ENCODE data around the gene ARL8A.
A peak's percentile ranks its signal among the peaks of the same experiment; 100 is the strongest.
"Not testable (repeated sequence)": the region's sequence is repeated elsewhere in the genome, so short reads cannot be mapped to it uniquely, and the experiment has no call there.

Gene ARL8A

DNA sequence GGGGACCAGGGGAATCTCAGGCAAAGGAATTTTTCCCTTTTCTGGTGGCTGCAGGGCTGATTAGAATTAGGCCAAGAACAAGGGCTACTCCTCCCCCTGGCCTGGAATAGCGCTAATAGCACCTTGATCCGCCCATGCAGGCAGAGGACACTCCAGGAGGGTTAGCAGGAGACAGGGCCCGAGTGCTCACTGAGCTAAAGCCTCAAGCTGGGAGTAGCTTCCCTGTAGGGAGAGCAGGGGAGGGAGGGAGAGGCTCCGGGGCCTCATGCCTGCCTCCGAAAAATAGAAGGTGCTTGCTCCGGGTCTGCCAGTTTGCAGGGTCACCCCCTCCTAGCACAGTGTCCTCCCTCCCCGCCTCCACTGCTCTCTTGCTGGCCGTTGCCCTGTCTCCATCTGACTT lies 12.1 kb upstream of the ARL8A start:
- no peak for DNase-seq

DNA sequence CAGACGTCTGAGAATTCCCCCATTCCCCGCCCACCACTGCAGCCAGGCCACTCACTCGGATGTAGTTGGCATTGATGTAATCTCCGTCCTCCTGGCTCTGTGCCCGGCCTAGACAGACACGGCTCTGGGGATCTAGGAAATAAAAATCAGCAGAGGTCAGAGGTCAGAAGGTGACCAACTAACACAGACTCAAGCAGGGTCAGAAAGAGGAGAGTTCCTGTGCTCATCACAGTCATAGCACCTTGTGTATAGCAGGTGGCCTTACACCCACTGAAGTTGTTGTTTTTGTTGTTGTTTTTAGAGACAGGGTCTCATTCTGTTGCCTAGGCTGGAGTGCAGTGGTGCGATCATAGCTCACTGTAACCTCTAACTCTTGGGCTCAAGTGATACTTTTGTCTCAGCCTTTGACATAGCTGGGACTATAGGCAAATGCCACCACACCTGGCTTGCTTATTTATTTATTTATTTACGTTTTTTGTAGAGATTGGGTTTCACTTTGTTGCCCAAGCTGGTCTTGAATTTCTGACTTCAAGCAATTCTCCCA lies 11.0 kb upstream of the ARL8A start:
- no peak for DNase-seq

DNA sequence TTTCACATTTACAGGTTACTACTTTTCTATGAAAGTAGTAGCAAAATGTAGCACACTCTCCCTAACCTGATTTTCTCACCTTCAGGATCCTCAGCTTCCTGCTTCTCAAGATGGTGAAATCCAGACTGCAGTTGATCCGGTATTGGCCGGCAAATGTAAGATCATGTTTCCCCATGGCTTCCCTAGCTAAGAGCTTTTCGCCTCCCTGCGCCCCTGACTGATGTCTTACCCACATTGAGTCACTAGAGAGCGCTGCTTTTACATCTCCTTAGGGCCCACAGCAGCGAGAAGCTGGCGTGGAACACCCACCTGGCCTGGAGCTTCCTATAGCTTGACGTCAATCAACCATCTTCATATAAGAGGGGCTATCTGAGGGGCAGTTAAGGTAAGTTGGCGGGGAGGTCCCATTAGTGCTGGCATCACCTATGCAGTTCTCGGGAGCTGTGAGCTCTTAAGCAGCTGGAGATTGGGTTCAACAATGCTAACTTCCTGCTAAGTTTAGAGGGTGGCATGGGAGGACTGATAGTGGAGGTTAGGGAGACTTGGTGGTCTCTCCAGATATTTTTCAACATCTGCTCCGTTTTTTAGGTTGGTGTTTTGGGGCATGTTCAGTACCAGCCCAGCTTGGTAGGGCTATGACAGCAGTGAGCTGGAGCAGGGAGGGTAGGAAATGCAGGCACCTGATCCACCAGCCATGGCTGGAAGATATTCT lies 10.4 kb upstream of the ARL8A start:
- DNase-seq: no peak

DNA sequence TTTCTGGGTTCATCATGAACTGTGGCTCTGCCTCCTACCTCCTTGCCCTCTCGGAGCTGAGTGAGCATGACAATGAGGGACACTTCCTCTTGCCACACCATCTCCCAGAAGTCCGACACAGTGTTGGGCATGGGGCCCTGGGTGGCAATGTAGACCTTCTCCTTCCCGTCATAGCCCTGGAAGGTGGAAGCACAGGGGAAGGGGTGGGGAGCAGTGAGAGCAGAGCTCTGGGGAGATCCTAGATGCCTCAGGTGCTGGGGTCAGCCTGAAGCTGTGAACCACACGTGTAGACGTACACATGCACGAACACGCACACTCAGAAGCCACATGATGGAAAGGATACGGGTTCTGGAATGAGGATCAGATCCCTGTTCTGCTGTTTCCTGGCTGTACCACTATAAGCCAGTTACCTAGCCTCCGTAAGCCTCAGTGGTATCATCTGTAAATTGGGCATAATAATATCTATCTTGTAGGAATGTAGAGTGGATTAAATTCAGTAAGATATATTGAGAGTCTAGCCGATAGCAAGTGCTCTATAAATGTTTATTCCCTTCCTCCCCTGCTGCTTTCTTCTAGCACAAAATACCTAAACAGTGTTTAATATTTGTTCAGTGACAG lies 9.7 kb upstream of the ARL8A start:
- DNase-seq: no peak

DNA sequence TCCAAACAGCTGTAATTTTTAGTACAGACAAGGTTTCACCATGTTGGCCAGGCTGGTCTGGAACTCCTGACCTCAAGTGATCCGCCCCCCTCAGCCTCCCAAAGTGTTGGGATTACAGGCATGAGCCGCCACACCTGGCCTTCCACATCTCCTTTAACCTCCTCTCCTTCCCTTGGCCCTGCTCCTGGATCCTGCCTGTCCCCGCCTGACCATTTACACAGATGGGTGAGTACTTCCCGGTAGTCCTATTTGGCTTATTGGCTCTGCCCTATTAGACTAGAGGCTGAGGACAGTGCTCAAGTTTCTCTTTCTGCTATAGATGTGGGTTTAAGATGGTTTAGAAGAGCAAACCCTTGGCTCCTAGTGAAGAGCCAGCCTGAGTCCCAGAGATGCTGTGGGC lies 8.7 kb upstream of the ARL8A start:
- DNase-seq: no peak

DNA sequence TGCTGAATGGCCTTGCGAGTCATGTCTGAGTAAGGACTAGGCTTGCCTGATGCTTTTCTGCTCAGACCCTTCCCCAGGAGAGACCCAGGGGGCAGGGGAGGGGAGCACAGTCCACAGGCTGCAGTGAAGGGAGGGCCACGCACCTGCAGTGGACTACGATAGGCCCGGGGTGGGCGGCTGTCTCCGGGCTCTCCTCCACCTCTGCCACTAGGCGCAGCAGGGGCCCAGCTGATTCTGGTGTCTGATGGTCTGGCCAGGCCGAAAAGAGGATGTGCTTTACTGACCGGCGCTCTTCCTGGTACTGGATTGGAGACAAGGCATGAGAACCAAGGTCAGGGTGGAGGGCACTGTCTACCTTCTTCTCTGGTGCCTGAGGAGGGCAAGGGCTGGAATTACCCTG lies 7.9 kb upstream of the ARL8A start:
- no peak for DNase-seq

DNA sequence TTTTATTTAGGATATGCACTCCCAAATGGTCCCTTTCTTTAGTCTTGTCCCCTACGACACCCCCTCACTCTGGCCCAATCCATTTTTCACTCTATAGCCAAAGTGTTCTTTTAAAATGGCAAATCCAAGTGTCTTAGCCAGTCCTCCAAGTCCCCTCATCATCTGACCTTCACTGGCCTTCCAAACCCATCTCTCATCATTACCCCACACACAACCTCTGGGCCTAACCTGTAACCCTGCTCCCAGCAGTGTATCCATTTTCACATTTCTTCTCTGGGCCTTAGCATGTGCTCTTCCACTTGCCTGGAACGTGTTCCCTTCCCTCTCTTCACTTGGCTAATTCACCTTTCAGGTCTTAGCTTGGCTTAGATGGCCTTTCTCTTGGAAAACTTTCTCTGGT lies 6.5 kb upstream of the ARL8A start:
- DNase-seq: no peak

DNA sequence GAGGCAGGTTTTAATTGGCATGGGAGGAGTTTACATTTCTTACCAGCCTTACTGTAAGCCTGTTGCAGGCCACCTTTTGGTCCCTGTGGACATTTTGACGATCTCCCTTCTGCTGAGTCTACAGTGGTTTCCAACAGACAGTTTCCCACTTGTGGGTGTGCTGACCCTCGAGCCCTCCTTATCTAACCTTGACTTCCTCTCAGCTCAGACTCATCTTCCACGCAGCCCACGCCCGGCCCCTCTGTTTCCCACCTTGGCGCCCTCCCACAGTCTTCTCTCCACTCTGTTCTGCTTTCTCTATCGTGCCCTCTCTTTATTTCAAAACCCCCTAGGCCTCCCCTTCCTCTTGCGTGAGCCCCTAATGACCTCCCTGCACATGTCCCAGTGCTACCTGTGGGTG lies 6.1 kb upstream of the ARL8A start:
- no peak for DNase-seq

DNA sequence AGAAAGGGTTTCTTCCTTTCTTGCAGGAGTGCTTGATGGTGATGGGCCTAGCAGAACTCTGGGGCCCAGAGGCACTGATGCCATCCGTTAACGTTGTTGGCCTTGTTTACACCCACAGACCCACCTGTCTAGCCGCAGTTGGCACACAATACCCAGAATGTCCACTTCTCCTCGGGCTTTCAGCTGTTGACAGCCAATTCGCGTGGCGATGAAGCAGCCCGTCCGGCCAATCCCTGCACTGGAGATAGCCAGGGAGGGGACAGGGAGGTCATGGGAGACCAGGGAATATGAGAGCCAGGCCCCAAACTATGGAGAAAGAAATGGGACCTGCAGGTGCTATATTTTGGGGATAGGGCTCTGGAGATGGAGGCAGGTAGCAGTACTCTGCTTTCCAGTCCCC lies 5.7 kb upstream of the ARL8A start:
- no peak for DNase-seq

DNA sequence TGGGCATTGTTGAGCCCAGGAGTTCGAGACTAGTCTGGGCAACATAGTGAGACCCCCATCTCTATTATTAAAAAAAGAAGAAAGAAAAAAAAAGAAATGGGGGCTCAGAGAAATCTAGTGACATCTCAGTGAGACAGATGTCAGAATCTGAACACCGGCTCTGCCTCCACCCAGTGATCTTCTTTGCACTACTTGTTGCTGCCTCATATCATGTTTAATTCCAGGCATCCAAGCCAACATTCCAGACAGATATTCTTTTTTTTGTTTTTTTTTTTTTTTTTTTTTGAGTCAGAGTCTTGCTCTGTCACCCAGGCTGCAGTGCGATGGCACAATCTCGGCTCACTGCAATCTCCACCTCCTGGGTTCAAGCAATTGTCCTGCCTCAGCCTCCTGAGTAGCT lies 5.0 kb upstream of the ARL8A start:
- no peak for DNase-seq

DNA sequence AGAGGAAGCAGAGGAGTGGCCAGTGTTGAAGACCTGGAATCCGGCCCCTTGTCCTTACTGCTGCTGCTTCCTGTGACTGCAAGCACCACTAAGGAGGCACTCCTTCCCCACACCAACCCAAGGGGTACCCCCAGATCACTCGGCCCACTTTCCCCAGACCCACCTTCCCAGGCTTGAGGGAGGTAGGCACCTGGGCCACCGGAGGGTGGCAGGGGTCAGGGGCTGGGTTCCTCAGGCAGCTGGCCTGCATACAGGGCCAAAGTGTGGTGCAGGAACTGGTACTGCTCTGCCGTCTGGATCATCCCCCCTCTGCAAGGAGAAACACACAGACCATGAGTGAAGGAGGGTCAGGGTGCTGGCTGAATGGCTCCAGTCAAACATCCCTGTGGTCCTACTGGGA lies 3.9 kb upstream of the ARL8A start:
- no peak for DNase-seq

DNA sequence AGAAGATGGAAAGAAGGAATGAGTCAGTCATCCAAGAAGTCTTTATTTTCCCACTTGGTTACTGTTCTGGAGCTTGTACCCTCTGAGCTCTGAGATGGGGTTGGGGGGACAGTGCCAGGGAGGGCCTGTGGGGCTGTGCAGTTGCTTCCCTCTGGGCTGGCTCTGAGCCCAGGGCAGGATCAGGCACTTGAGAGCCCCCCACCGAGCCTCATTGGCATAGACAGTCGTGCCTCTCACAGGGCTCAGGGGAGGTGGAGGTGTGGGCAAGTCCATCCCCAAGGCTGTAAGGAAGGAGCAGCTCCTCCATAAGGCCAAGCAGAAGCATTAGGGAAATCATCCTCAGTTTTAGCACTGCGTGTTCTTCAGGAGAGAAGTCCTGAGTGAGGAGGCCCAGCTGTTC lies 2.5 kb upstream of the ARL8A start:
- no peak for DNase-seq

DNA sequence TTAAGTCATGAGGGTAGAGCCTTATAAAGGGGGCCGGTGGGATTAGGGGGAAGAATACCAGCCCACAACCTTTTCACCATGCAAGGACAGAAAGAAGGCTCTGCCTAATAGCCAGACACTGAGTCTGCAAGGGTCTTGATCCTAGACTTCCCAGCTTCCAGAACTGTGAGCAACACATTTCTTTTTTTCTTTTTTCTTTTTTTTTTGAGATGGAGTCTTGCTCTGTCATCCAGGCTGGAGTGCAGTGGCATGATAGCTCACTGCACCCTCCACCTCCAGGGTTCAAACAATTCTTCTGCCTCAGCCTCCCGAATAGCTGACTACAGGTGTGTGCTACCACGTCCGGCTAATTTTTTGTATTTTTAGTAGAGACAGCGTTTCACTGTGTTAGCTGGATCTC lies 1.7 kb upstream of the ARL8A start:
- DNase-seq: no peak

DNA sequence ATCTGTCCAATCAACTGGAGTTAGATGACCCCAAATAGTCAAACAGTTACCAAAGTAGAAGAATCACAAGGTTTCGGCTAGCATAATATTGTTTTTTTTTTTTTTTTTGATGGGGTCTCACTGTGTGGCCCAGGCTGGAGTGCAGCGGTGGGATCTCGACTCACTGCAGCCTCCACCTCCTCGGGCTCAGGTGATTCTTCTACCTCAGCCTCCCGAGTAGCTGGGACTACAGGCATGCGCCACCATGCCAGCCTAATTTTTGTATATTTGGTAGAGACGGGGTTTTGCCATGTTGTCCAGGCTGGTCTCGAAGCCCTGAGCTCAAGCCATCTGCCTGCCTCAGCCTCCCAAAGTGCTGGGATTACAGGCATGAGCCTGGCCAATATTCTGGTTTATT lies 1.2 kb upstream of the ARL8A start:
- not testable (repeated sequence) for DNase-seq

DNA sequence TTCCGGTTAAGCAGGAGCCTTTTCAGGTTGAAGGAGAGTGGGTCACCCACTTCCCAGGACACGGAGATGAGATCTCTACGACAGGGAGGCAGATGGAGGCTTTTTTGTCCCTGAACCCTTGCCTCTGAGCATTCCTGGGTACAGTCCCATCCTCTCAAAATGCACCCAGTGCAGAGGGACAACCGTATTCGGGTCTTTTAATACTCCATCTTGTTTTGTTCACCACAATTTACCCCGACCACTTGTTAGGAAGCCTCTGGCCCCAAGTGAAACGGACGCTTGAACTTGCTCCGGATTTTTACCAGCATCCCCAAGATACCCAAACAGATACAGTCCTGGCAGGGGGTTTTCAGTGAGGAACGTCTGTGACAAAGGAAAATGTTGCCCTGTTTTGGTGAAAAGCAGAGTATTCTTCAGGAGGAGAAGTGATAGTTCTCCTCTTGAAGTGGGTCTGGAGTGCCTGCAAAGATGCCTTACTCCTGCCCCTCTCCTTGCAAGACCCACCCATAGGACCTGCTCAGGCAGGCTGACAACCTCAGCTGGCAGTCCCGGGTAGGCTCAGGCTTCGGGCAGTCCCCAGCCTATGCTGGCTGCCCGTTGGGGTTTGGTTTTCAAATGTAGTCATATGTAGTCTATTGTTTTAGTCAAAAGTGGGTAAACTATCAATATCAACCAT lies 669 bp upstream of the ARL8A start:
- DNase-seq: no peak

DNA sequence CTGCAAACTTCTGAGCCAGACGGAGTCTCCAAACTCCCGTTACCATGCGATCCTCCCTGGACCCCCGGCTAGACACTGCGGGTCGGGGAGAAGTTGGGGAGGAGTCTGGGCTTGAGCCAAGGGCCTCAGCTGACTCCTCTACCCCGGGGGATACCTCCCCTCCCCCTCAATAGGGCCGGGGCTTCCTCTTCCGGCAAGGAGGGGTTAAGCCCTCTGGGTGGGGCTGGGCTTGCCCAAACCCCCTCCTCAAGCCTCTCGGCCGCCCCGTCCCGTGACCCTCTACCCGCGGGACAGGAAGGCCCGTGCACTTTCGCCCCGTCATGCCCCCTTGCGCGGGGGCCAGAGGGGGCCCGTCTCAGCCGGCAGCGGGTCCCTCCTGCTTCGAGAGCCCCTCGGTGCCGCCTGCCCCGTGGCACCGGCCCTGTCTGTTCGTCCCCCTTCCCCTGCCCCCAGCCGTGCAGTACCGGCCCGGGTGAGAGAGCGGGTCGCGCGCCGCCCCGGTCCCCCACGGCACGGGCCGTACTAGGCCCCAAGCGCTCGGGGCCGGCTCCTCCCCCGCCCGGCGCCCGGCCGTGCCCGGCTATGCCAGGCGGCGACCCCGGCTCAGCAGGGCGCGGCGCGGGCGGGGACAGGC lies 652 bp downstream of the ARL8A start:
- DNase-seq: no peak

DNA sequence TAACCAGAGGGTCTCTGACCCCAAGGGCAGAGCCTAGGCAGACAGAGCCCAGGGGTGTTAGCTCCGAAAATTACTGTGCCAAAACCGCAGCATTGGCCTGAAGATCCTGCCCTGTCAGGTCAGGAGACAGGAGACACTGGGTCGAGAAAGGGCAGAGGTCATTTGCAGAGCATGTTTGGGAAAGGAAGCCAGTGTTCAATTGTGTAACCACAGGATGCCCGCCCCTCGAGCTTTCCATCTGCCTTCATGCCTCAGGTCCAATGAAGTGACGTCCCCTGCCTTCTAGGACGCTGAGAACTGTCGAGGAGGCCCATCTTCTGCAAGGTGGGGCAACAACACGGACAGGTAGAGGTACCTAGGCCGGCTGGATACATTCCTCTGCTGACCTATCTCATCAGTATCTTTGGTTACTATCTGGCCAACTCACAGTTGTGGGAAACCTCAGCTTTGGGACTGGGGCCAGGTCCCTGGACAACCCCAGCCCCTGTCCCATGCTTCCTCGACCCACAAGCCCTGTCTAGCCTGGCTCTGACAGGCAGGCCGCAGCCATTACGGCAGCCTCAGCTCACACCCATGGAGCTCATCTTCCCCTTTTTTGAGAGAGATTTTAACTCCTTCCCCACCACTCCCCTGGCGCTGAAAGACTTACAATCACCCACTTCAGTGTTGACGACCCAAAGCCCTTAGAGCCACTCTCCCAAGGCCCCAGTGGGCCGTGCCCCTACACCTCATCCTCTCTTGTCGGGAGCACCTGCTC lies 1.3 kb downstream of the ARL8A start:
- no peak for DNase-seq

DNA sequence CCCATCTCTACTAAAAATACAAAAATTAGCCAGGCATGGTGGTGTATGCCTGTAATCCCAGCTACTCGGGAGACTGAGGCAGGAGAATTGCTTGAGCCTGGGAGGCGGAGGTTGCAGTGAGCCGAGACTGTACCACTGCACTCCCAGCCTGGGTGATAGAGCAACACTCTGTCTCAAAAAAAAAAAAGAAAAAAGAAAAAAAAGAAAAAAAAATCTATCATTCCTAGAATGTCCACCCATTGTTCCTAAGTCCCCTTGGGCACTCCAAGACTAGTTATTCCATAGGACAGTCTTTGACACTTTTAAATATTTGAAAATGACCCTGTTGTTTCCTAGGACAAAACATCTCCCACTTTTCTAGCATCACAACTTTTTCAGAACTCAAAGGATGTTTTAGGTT lies 3.1 kb downstream of the ARL8A start:
- DNase-seq: not testable (repeated sequence)

DNA sequence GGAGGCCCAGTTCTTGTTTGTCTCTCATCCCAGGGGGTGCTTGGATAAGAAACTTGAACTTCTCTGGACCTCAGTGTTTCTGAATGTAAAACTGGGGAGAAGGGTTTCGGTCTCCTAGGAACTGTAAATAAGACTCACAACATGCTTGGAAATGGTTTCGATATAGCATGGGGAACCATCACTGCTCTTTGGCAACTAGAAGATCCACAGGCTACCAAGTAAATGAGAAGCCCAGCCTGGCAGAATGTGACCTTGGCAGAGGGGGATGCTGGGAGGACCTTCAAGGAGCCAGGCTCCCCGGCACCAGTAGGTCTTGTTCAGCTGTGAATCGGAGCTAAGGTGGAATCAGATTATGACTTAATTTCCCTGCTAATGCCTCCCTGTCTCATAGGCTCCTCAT lies 3.7 kb downstream of the ARL8A start:
- no peak for DNase-seq

DNA sequence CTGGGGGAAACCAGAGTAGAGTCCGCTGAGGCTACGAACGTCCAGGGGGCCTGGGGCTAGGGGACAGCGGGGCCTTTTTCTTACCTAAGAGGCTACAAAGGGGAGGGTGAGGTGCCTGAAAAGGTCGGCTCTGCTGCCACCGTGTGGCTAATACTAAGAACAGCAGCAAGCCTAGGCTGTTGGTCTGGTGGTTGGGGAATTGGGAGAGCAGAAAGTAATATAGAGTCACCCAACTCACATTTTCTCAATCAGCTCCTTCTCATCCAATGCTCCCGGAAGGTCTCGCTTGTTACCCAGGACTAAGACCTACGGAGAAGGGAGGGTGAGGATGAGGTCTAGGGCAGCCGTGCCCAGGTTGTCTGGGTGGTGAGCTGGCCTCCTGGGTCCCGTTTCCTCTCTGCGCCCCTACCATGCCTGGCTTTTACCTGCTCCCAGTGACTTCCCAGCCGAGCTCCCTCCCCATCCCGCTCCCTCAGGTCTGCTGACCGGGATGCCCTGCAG lies 9.3 kb downstream of the ARL8A start:
- peak; percentile 20 for DNase-seq

DNA sequence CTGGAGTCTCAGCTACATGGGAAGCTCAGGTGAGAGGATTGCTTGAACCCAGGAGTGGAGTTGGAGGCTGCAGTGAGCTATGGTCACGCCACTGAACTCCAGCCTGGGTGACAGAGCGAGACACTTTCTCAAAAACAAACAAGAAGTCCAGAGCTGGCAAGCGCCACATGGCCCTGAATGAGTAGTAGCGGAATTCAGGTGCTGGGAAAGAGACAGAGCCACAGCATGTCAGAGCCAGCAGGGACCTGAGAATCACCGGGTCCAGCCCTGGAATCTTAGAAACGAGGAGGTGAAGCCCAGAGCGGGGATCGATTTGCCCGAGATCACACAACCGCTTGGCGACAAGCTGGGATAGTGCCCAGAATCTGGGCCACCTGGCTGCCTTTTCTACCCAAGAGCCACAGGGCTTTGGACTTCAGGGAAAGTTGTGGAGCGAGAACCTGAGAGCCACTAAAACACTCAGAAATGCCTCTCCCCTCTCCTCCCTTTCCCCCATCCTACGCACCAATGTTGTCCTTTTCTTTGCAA lies 9.8 kb downstream of the ARL8A start:
- no peak for DNase-seq

DNA sequence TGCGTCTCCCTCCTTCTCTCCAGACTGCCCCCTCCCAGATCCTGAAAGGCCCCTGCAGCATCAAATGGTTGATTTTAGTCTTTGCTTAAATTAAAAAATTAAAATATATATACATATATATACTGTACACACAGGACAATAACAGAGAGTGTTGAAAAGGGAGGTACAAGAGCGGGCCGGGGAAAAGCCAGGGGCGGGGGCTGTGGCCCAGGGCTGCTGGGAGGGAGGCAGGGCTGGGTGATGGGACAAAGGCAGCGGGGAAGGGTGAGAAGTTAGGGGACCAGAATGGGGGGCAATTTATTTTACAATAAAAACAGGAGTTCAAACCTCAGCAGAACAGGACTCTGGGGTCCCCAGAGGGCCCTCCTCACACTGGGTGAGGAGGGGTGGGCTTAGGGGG lies 10.5 kb downstream of the ARL8A start:
- no peak for DNase-seq

All from effector CD8-positive, alpha-beta T cell (primary cell).